Neural crest cell (in vitro differentiated cells): Measurements from ENCODE around the gene HDDC2. TPM values are rescaled to one million over a fixed set of nuclear protein-coding genes. Genes with fewer than 3 reads are reported as not detected.

Experiments used
- DNase-seq: peaks from one replicate; pipeline ENCODE4 v3.0.0; 2021; ENCODE audit warnings: low read depth, mixed read lengths, low spot score
- H3K27ac Mint-ChIP-seq: one replicate; pipeline ENCODE4 v1.8.0; 2021; ENCODE audit warnings: mild to moderate bottlenecking, mixed read lengths; ENCODE audit not compliant: unreplicated experiment
- H3K27me3 Mint-ChIP-seq: 2 replicates; pipeline ENCODE4 v1.8.0; 2021; ENCODE audit warnings: low read depth, mild to moderate bottlenecking, mixed read lengths
- H3K36me3 Mint-ChIP-seq: 2 replicates; pipeline ENCODE4 v1.8.0; 2021; ENCODE audit warnings: low read depth, mild to moderate bottlenecking, mixed read lengths
- H3K4me1 Mint-ChIP-seq: 2 replicates; pipeline ENCODE4 v1.8.0; 2021; ENCODE audit warnings: mixed read lengths
- H3K4me3 Mint-ChIP-seq: one replicate; pipeline ENCODE4 v1.8.0; 2021; ENCODE audit warnings: mild to moderate bottlenecking, mixed read lengths
- H3K9me3 Mint-ChIP-seq: 2 replicates; pipeline ENCODE4 v1.8.0; 2021; ENCODE audit warnings: mixed read lengths
- CTCF ChIP-seq: fragments of 200-600 bp; sonication (generic); conservative IDR thresholded peaks from 2 replicates; pipeline ENCODE4 v1.5.0; 2021; ENCODE audit warnings: antibody characterized with exemption, mild to moderate bottlenecking
- total RNA-seq: library from RNA; stranded (reverse); gene quantifications from 2 replicates; pipeline ENCODE4 v1.2.1, GENCODE V29; 2021

The HDDC2 gene
- total RNA-seq, 1 donor from 2014 or later = 103 TPM

- Mint-ChIP-seq H3K27ac (no peak overlapping the region), H3K9me3 (peaks cover 7% of the 10 kb centered on the region), H3K36me3 (peaks cover 27% of the 10 kb centered on the region), H3K27me3 (peaks cover 13% of the 10 kb centered on the region), H3K4me3 (peak overlapping the region; percentile 93), H3K4me1 (peaks cover 34% of the 10 kb centered on the region)
- no peak for TF ChIP-seq CTCF
- DNase-seq = no peak
Measured at GRCh38 chr6:125299257-125299656, 2.5 kb downstream of the HDDC2 start.

DNA sequence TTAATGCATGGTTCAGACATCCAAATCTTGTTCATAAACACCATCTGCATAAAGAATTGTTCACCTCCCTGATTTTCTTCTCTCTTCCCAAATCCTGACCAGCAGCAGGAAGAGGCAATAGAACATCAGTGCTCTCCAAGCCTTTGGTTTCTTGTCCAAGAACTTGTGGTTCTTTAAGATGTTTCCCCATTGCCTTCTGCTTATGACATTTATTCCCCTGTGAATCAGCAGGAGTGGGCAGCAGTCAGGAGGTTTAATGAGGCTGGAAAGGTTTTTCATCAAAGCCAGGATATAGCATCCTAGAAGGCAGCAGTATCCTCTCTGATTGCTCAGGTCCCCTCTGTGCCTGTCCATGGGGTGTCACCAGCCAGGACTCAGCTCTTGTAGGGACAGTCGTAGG, 5.3 kb downstream of the HDDC2 start:
- H3K4me3 Mint-ChIP-seq = no peak overlapping the region
- peaks cover 35% of the 10 kb centered on the region for H3K36me3 Mint-ChIP-seq
- H3K9me3 Mint-ChIP-seq = no peaks in the 10 kb centered on the region

DNA sequence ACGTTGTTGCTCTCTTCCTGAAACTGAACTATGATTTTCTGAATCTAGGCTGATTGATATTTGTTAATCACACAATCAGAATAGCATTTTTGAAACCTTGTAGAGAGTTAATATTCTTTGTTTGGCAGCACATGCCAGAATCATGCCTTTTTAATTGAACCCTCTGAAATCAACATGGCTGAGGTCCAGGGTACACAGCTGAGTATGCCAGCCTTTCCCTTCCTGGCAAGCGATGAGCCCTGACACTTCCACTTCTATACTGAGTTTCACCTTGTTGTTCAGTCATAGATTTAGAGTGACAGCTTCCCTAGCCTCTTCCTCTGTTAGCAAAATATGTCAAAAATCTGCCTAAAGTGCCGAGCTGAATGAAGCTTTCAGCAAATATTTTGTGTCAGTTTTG, 6.8 kb downstream of the HDDC2 start:
- Mint-ChIP-seq H3K4me3 (no peak overlapping the region), H3K4me1 (peaks cover 11% of the 10 kb centered on the region), H3K27me3 (no peaks in the 10 kb centered on the region), H3K27ac (no peak overlapping the region), H3K36me3 (peaks cover 42% of the 10 kb centered on the region), H3K9me3 (no peaks in the 10 kb centered on the region)
- no peak for DNase-seq
- TF ChIP-seq CTCF = no peak

More for the DNA sequence above, 5.3 kb downstream of the HDDC2 start:
- no peak for DNase-seq
- no peak overlapping the region for H3K27ac Mint-ChIP-seq
- peaks cover 23% of the 10 kb centered on the region for H3K4me1 Mint-ChIP-seq
- no peaks in the 10 kb centered on the region for H3K27me3 Mint-ChIP-seq
- no peak for TF ChIP-seq CTCF

GRCh38 chr6:125294036-125294435, 7.7 kb downstream of the HDDC2 start:
- Mint-ChIP-seq H3K4me3 (no peak overlapping the region), H3K27ac (no peak overlapping the region), H3K9me3 (no peaks in the 10 kb centered on the region), H3K4me1 (peaks cover 5% of the 10 kb centered on the region), H3K27me3 (no peaks in the 10 kb centered on the region), H3K36me3 (peaks cover 41% of the 10 kb centered on the region)
- no peak for TF ChIP-seq CTCF
- no peak for DNase-seq

DNA sequence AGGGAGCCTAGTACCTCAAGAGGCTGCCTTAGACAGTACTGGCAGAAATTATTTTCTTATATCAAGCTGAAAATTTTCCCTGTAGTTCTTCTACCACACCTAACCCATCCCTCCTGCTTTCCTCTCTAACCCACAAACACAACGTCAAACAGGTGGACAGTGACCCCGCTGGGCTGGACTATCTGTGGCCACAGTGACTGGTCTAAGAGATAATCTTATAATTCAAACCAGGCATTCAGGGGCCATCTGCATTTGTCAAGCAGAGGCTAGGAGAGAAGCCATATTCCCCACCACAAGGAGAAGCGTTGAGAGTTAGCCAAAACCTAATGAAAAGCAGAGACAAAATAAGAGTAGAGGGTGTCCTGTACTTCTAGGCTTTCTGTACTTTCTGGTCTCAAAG, 8.2 kb downstream of the HDDC2 start:
- H3K27ac Mint-ChIP-seq = peak overlapping the region; percentile 60

More for the DNA sequence above, 8.2 kb downstream of the HDDC2 start:
- H3K36me3 Mint-ChIP-seq = peaks cover 41% of the 10 kb centered on the region
- peaks cover 5% of the 10 kb centered on the region for H3K4me1 Mint-ChIP-seq
- no peak for DNase-seq
- no peaks in the 10 kb centered on the region for H3K9me3 Mint-ChIP-seq
- no peak for TF ChIP-seq CTCF
- no peaks in the 10 kb centered on the region for H3K27me3 Mint-ChIP-seq
- H3K4me3 Mint-ChIP-seq = no peak overlapping the region
